ENCODE data around the gene MSRB1.

GRCh38 chr16:1974157-1975070 lies 31.4 kb upstream of the MSRB1 start:
- TF ChIP-seq EP300 (conservative IDR thresholded peaks at IDR 0.05; ENCODE audit: poor library complexity, severe bottlenecking) = no peak
- TF ChIP-seq POLR2AphosphoS5 (IDR thresholded peaks at IDR 0.05) = no peak
- no peak for TF ChIP-seq CTCF (IDR thresholded peaks at IDR 0.05; ENCODE audit: poor library complexity, severe bottlenecking)
- no peak for TF ChIP-seq TAF1 (IDR thresholded peaks at IDR 0.05; ENCODE audit: low read depth)
- TF ChIP-seq RAD21 (conservative IDR thresholded peaks at IDR 0.05) = no peak
- no peak for TF ChIP-seq EZH2 (IDR thresholded peaks at IDR 0.05; ENCODE audit: borderline replicate concordance, insufficient read depth, low read length, poor library complexity, severe bottlenecking)
- TF ChIP-seq MXI1 (conservative IDR thresholded peaks at IDR 0.05; ENCODE audit: poor library complexity, severe bottlenecking) = no peak

Measured in neural cell (in vitro differentiated cells).